HEK293 (cell line): ENCODE data around the gene METTL25.

ENCODE experiments used
- ZNF2 ChIP-seq: fragments of 450-650 bp; formaldehyde crosslinking; IDR thresholded peaks from 2 replicates; pipeline ENCODE4 v1.5.1; 2016; ENCODE audit warnings: missing biosample characterization, missing genetic modification characterization
- ZNF610 ChIP-seq: fragments of 450-650 bp; formaldehyde crosslinking; IDR thresholded peaks from 2 replicates; pipeline ENCODE4 v1.5.1; 2016; ENCODE audit warnings: missing biosample characterization, missing genetic modification characterization, borderline replicate concordance
- TF ChIP-seq, protein P1 (sequence below): fragments of 450-650 bp; formaldehyde crosslinking; IDR thresholded peaks from 2 replicates; pipeline ENCODE4 v1.5.1; 2016; ENCODE audit warnings: missing biosample characterization, missing genetic modification characterization
- TF ChIP-seq, protein P2 (sequence below): fragments of 450-650 bp; formaldehyde crosslinking; IDR thresholded peaks from 2 replicates; pipeline ENCODE4 v1.5.1; 2016; ENCODE audit warnings: missing biosample characterization, missing genetic modification characterization

DNA sequence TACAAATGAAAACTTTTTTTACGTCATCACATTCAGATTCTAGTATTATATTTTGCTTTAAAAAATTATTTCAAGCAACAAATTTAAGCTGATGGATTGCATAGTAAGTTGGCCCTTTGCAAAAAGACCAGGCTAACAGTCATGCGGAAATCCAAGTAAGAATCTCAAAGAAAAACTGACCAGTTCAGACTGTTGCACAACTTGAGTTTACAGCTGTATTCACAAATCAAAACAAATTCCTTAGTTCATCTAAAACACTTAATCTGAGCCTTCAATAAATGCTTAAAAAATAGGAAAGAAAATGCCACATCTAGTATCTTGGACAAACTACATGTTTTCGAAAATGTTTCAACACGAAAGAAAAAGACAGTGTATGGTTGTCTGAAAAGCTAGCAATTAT is 989 bp upstream of the METTL25 start:
- TF ChIP-seq, protein P1, sequence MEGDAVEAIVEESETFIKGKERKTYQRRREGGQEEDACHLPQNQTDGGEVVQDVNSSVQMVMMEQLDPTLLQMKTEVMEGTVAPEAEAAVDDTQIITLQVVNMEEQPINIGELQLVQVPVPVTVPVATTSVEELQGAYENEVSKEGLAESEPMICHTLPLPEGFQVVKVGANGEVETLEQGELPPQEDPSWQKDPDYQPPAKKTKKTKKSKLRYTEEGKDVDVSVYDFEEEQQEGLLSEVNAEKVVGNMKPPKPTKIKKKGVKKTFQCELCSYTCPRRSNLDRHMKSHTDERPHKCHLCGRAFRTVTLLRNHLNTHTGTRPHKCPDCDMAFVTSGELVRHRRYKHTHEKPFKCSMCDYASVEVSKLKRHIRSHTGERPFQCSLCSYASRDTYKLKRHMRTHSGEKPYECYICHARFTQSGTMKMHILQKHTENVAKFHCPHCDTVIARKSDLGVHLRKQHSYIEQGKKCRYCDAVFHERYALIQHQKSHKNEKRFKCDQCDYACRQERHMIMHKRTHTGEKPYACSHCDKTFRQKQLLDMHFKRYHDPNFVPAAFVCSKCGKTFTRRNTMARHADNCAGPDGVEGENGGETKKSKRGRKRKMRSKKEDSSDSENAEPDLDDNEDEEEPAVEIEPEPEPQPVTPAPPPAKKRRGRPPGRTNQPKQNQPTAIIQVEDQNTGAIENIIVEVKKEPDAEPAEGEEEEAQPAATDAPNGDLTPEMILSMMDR (tag by site-specific recombination): no peak
- no peak for TF ChIP-seq ZNF2 (tag by site-specific recombination)
- no peak for TF ChIP-seq ZNF610 (tag by site-specific recombination)
- TF ChIP-seq, protein P2, sequence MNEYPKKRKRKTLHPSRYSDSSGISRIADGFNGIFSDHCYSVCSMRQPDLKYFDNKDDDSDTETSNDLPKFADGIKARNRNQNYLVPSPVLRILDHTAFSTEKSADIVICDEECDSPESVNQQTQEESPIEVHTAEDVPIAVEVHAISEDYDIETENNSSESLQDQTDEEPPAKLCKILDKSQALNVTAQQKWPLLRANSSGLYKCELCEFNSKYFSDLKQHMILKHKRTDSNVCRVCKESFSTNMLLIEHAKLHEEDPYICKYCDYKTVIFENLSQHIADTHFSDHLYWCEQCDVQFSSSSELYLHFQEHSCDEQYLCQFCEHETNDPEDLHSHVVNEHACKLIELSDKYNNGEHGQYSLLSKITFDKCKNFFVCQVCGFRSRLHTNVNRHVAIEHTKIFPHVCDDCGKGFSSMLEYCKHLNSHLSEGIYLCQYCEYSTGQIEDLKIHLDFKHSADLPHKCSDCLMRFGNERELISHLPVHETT (tag by site-specific recombination): no peak
